MCF 10A (cell line): Measurements from ENCODE around the gene ZDHHC1. TPM values are rescaled to one million over a fixed set of nuclear protein-coding genes. Genes with fewer than 3 reads are reported as not detected.

Source experiments
- BruUV-seq: library from RNA; stranded (reverse); fragments of 400-500 nt; replicated peaks from 2 replicates; lab custom pipeline; 2021; lab: Mats Ljungman, UMichigan
- CTCF ChIA-PET: fragments of 300-600 bp; sonication (Branson Sonifier 250); formaldehyde crosslinking; extraction: SDS; loops from one replicate; lab custom pipeline; 2021; ENCODE audit warnings: antibody characterized with exemption, inconsistent platforms; lab: Yijun Ruan, JAX
- POLR2A ChIA-PET: fragments of 300-600, 350-650 bp; sonication (Branson Sonifier 250); formaldehyde crosslinking; extraction: SDS; loops from one replicate; lab custom pipeline; 2020; ENCODE audit warnings: antibody characterized with exemption, inconsistent platforms; lab: Yijun Ruan, JAX
- DNase-seq: peaks from one replicate; pipeline ENCODE4 v3.0.0-alpha.2; 2018; ENCODE audit not compliant: unreplicated experiment
- H3K27ac Mint-ChIP-seq: one replicate; pipeline ENCODE4 v1.8.0; 2022; ENCODE audit warnings: mild to moderate bottlenecking, low read depth, mixed read lengths; ENCODE audit not compliant: unreplicated experiment
- H3K27me3 Mint-ChIP-seq: one replicate; pipeline ENCODE4 v1.8.0; 2022; ENCODE audit warnings: mixed read lengths; ENCODE audit not compliant: insufficient read depth, unreplicated experiment
- H3K36me3 Mint-ChIP-seq: one replicate; pipeline ENCODE4 v1.8.0; 2022; ENCODE audit warnings: mild to moderate bottlenecking, moderate library complexity, mixed read lengths; ENCODE audit not compliant: insufficient read depth, unreplicated experiment
- H3K4me1 Mint-ChIP-seq: one replicate; pipeline ENCODE4 v1.8.0; 2022; ENCODE audit warnings: mixed read lengths; ENCODE audit not compliant: insufficient read depth, unreplicated experiment
- H3K4me3 Mint-ChIP-seq: one replicate; pipeline ENCODE4 v1.8.0; 2022; ENCODE audit warnings: mild to moderate bottlenecking, moderate library complexity, mixed read lengths; ENCODE audit not compliant: unreplicated experiment
- H3K9me3 Mint-ChIP-seq: one replicate; pipeline ENCODE4 v1.8.0; 2022; ENCODE audit warnings: mixed read lengths; ENCODE audit not compliant: unreplicated experiment
- intact Hi-C: fragments of 100-400 bp; cut with micrococcal nuclease; formaldehyde crosslinking; loops from 2 replicates; pipeline ENCODE4 v1.14.1; 2022
- total RNA-seq: library from RNA; stranded (reverse); gene quantifications from 2 replicates; pipeline ENCODE4 v1.2.3, GENCODE V29; 2022
- TF ChIP-seq, protein P1 (sequence below): fragments of 200-600 bp; IDR thresholded peaks from one replicate; pipeline ENCODE4 v1.8.0; 2022; ENCODE audit warnings: antibody characterized with exemption, mild to moderate bottlenecking; ENCODE audit not compliant: unreplicated experiment

Gene ZDHHC1
- total RNA-seq, 1 experiment from 2014 or later = 5.9 TPM

DNA sequence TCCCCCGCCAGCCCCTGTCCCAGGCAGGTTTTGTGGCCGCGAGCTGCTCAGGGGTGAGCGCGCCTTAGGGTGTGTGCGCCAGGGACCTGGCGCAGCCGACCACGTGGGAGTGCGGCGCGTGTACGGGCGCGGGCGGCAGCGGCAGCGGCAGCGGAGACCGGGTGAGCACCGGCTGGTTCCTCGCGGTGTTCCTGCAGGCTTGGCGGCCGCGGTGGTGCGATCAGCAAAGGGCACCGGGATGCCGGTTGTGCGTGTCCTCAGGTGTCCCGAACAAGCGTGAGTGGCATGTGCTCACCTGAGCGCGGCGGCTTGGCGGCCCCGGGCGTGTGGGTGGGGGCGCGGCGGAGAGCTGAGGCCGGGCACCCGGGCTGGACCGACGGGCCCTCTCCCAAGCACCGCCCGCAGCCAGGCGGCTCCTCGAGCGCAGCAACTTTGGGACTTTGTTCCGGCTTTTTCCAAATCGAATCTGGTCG lies 14.3 kb upstream of the ZDHHC1 start:
- ChIA-PET CTCF (interaction anchor here (0.6 to 1.1 kb wide), 4 partner anchors 14 to 170 kb away, joined by 3 to 4 read pairs (median 3); partner anchors contain the start of gene ZDHHC1), POLR2A (interaction anchor here (0.7 to 2.1 kb wide), 2 partner anchors 11 to 14 kb away, joined by 5 to 13 read pairs; partner anchors contain the start of gene ZDHHC1)
- intact Hi-C loops = no loop called here
- TF ChIP-seq, protein P1, sequence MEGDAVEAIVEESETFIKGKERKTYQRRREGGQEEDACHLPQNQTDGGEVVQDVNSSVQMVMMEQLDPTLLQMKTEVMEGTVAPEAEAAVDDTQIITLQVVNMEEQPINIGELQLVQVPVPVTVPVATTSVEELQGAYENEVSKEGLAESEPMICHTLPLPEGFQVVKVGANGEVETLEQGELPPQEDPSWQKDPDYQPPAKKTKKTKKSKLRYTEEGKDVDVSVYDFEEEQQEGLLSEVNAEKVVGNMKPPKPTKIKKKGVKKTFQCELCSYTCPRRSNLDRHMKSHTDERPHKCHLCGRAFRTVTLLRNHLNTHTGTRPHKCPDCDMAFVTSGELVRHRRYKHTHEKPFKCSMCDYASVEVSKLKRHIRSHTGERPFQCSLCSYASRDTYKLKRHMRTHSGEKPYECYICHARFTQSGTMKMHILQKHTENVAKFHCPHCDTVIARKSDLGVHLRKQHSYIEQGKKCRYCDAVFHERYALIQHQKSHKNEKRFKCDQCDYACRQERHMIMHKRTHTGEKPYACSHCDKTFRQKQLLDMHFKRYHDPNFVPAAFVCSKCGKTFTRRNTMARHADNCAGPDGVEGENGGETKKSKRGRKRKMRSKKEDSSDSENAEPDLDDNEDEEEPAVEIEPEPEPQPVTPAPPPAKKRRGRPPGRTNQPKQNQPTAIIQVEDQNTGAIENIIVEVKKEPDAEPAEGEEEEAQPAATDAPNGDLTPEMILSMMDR = no peak
- Mint-ChIP-seq H3K27me3 (peaks cover under 1% of the 10 kb centered on the region), H3K9me3 (no peaks in the 10 kb centered on the region), H3K4me1 (peaks cover 14% of the 10 kb centered on the region), H3K4me3 (peak overlapping the region; percentile 71), H3K36me3 (no peaks in the 10 kb centered on the region), H3K27ac (no peak overlapping the region)
- no TSS peak for BruUV-seq
- peak; percentile 23 for DNase-seq

DNA sequence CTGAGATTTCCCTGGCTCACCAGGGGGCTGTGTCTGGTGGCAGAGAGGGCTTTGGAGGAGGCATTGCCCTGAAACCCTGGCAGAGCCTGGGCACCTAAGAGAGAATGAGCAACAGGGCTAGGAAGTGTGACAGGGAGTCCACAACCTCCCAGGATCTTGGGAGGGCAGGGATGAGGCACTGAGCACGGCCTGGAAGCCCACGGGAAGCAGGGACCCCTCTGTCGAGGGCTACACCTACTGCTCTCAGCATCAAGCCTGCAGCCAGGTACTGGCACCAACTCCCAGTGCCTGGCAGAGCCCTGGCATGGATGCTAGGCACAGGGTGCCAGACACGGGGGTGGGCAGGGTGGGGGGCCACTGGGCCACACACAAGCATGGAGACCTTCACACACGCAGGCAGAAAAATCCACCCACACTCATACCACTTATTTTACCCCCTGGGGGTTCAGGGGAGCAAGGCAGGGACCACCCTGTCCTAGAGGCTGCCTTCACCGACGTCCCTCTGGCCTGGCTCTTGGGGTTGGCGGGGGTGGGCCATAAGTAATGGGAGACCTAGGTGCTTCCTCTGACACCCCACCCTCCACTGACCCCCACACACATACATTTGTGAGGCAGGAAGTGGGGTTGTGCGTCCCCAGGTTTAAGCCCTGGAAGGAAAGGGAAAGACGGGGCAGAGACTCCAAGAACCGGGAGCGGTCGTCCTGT lies 13.7 kb upstream of the ZDHHC1 start:
- H3K4me1 Mint-ChIP-seq = peaks cover 14% of the 10 kb centered on the region
- peak overlapping the region; percentile 71 for H3K4me3 Mint-ChIP-seq
- BruUV-seq = no TSS peak
- no peaks in the 10 kb centered on the region for H3K9me3 Mint-ChIP-seq
- intact Hi-C loops = no loop called here
- ChIA-PET POLR2A (interaction anchor here (0.7 to 2.1 kb wide), 2 partner anchors 12 to 13 kb away, joined by 5 to 13 read pairs; partner anchors contain the start of gene ZDHHC1), CTCF (interaction anchor here (1.0 to 3.6 kb wide), 4 partner anchors 22 to 170 kb away, joined by 3 to 53 read pairs (median 13); no protein-coding TSS in a partner anchor)
- no peaks in the 10 kb centered on the region for H3K36me3 Mint-ChIP-seq
- no peak overlapping the region for H3K27ac Mint-ChIP-seq
- H3K27me3 Mint-ChIP-seq = peaks cover 6% of the 10 kb centered on the region
- DNase-seq = no peak
- TF ChIP-seq, protein P1 = no peak

DNA sequence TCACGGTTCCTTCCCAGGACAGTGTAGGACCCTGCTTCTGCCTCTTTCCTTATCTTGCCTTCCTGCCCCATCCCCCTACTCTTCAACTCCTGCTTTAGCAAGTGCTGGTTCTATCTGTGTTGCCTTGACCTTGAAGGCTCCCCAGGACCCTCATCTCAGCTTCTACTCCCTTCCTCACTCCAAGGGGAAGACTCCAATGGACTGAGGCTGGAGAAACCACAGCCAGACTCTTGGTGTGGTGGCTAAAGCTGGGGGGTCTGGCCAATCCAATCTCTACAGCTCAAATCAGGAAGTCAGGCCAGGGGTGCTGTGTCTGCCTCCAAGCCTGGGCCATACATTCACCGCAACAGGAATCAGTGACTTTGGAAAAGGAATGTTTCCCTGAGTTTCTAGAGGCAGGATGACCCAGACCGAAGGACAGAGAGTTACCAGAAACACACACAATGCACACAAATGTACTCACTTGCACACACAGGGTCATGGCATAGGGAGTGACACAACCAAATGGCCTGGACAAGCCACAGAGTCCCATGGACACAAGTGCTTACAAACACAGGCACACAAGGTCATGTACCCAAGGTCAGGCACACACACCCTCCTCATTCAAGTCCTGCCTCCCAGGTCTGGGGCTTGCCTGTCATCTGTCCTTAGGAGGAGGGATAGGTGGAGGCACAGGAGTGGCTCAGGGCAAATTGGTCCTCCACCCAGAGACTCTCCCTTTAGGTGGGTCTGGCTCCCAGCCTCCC lies 12.9 kb upstream of the ZDHHC1 start:
- H3K27me3 Mint-ChIP-seq = peaks cover 12% of the 10 kb centered on the region
- TF ChIP-seq, protein P1 = no peak
- no peaks in the 10 kb centered on the region for H3K36me3 Mint-ChIP-seq
- no peak overlapping the region for H3K27ac Mint-ChIP-seq
- no peak overlapping the region for H3K4me3 Mint-ChIP-seq
- CTCF ChIA-PET = interaction anchor here (0.6 to 3.6 kb wide), 23 partner anchors 11 to 413 kb away, joined by 3 to 53 read pairs (median 4); no protein-coding TSS in a partner anchor
- DNase-seq = no peak
- no peaks in the 10 kb centered on the region for H3K9me3 Mint-ChIP-seq
- H3K4me1 Mint-ChIP-seq = peaks cover 14% of the 10 kb centered on the region
- intact Hi-C loops = no loop called here
- no TSS peak for BruUV-seq
- POLR2A ChIA-PET = interaction anchor here (1.3 to 1.7 kb wide), 4 partner anchors 11 to 52 kb away, joined by 4 to 6 read pairs (median 5); partner anchors contain the start of genes ATP6V0D1 and ZDHHC1
